ENCODE measurements around the gene RFWD3.

RFWD3 gene

DNA sequence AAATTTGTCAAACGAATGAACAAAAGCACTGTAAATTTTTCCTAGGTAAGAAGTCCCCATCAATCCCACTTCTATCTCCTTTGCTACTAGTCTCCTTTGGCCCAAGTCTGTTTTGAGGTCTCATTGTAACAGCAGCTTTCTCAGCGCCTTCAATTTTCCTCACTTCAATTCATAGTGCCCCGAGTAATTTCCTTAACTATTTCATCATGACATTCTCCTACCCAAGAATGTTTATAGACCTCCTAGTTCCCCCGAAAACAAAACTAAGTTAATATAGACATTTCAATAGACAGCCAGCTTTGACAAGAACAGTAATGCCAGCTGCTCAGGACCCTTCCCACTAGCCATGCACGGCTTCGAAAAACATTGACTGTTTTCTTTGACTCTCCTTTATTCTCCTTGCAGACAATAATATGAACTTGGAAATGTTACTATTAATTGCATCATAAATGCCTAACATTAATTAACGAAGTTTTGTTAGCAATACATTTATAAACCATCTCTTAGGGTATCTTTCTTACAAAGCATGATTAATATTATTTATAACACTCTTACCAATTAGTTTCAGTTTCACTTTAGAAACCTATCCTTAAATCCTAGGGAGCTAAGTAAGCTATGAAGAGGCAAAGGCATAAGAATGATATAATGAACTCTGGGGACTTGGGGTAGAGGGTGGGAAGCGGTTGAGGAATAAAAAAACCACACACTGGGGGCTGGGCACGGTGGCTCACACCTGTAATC, 82.6 kb downstream of the RFWD3 start:
- DNase-seq, result no peak

- DNase-seq, result no peak
Measured at GRCh38 chr16:74582970-74583369, 83.7 kb downstream of the RFWD3 start.

DNA sequence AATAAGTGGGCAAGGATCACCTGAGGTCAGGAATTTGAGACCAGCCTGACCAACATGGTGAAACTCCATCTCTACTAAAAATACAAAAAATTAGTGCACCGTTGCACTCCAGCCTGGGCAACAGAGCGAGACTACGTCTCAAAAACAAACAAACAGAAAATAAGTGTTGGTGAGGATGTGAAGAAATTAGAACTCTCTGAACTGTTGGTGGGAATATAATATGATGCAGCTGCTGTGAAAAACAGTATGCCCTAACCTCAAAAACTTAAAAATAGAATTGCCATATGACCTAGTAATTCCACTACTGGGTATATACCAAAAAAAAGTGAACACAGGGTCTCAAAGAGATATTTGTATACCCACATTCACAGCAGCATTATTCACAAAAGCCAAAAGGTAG, 85.8 kb downstream of the RFWD3 start:
- DNase-seq, result no peak

DNA sequence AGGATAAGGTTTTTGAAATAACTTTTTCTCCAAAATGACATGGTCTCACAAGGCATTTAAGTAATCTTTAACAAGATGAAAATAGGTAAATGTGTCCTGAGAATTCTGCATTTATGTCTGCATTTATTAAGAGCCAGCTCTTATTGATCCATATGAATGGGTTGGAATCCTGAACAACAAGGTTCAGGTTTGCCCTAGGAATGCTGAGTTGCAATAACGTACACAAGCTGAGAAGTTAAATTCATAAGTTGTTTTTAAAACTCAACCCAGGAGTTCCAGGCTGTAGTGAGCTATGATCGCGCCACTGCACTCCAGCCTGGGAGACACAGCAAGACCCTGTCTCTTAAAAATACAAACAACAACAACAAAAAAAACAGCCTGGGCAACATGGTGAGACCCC, 87.8 kb downstream of the RFWD3 start:
- no peak for DNase-seq

DNA sequence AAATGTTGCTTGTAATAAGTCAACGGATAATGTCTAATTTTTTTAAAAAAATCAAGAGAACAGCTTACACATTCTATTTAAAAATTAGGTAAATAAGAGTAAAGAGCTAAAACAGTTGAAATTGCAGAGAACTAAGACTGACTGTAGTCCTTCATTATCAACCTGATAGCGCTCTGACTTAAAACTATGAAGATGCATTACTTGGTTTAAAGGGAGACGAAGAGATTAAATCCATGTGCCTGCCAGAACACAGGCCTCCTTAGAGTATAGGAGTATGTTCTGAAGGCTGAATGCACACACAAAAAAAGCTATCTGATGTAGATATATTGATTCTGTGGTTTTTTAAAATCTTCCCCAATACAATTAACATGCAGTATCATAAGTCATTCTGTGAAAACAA, 88.2 kb downstream of the RFWD3 start:
- no peak for DNase-seq

GRCh38 chr16:74577882-74578366, 88.8 kb downstream of the RFWD3 start:
- no peak for DNase-seq

- DNase-seq, result no peak
Measured at GRCh38 chr16:74575807-74576643, 90.7 kb downstream of the RFWD3 start.

GRCh38 chr16:74575175-74575806, 91.4 kb downstream of the RFWD3 start:
- DNase-seq, result peak in 1 of 56 donors; percentile 3

GRCh38 chr16:74574146-74574545, 92.5 kb downstream of the RFWD3 start:
- DNase-seq, result no peak

DNA sequence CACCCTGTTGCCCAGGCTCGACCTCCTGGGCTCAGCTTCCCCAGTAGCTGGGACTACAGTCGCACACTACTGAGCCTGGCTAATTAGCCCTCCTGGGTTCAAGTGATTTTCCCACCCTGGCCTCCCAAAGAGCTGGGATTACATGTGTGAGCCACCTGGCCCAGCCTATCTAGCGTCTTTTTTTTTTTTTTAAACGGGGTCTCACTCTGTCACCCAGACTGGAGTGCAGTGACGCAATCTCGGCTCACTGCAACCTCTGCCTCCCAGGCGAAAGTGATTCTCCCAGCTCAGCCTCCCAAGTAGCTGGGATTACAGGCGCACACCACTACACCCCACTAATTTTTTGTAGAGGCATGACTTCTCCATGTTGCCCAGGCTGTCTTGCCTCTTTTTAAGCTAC, 93.1 kb downstream of the RFWD3 start:
- no peak for DNase-seq
